Measurements from ENCODE around the gene SLIT3. TPM values are rescaled to one million over a fixed set of nuclear protein-coding genes. Genes with fewer than 3 reads are reported as not detected.

SLIT3 gene
- total and polyA plus RNA-seq, 2 donors (not counting 3 experiments of a cell fraction or from before 2014, with no cell fraction given): 0.90 to 1.0 TPM

DNA sequence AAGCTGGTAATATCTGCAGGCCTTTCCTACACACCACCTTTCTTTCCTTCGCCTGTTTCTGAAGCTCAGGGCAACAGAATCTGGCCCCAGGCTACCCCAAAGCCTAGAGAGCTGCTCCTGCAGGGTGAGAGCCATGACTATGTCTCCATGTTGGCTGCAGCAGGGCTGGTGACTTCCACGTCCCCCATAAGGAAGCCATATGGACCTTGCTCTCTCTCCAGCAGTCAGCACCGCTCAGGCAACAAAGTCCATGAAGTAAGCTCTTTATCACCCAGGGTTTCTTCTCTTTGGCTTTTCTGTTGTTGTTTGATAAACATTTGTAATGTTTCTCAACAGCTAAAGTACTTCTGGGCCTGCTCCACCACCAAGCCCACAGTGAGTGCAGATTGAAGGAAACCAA lies 125.2 kb downstream of the SLIT3 start:
- POLR2A ChIA-PET: no interaction called here
- Histone ChIP-seq H3K27me3 (ENCODE audit: control insufficient read depth in 2 of 2, insufficient read depth in 2 of 2, low read length in 2 of 2) (no peaks in the 10 kb centered on the region), H3K9me3 (replicated peaks; ENCODE audit: control insufficient read depth, insufficient read depth, low read length) (no peaks in the 10 kb centered on the region), H3K4me2 (ENCODE audit: insufficient read depth, low read length) (no peak overlapping the region), H3K27ac (ENCODE audit: insufficient read depth, low read depth, low read length) (no peak overlapping the region), H2AFZ (ENCODE audit: low read depth, low read length) (no peak overlapping the region), H3K9ac (replicated peaks; ENCODE audit: extremely low read depth, insufficient read depth, low read length) (no peak overlapping the region), H3K4me3 (replicated peaks in 1 of 3; ENCODE audit: insufficient read depth in 1 of 3, low read depth in 1 of 3, low read length in 3 of 3) (no peak overlapping the region), H3K9me1 (replicated peaks; ENCODE audit: control insufficient read depth, extremely low read depth, insufficient read depth, low read length) (no peaks in the 10 kb centered on the region), H3K36me3 (ENCODE audit: control insufficient read depth in 2 of 2, extremely low read depth in 1 of 2, insufficient read depth in 2 of 2, low read length in 2 of 2) (no peaks in the 10 kb centered on the region), H3K79me2 (ENCODE audit: control insufficient read depth, insufficient read depth, low read length) (no peaks in the 10 kb centered on the region), H4K20me1 (replicated peaks; ENCODE audit: control insufficient read depth, extremely low read depth, insufficient read depth, low read length) (no peaks in the 10 kb centered on the region), H3K4me1 (ENCODE audit: control insufficient read depth, extremely low read depth, insufficient read depth, low read length) (no peaks in the 10 kb centered on the region)
- intact Hi-C loops (cut with micrococcal nuclease) (no loop called here), dilution Hi-C loops (cut with MboI; ENCODE audit: extremely low pct_ligation_motif_present, low sequenced_read_pairs) (no loop called here)
- DNase-seq (ENCODE audit: low read depth, low spot score): no peak
- TF ChIP-seq JUN (IDR thresholded peaks at IDR 0.05; ENCODE audit: borderline replicate concordance, insufficient read depth, insufficient read length, low read depth) (no peak), POLR2AphosphoS5 (IDR thresholded peaks at IDR 0.05; ENCODE audit: insufficient read depth, low read depth, low read length) (no peak), EZH2 (IDR thresholded peaks at IDR 0.05; ENCODE audit: borderline replicate concordance, low read depth, low read length, severe bottlenecking) (no peak), POLR2A (IDR thresholded peaks at IDR 0.05; ENCODE audit: low read depth, low read length) (no peak), GATA2 (IDR thresholded peaks at IDR 0.05; ENCODE audit: insufficient read depth, insufficient read length, low read depth, low read length) (no peak), MYC (IDR thresholded peaks at IDR 0.05; ENCODE audit: low read depth, low read length) (no peak), FOS (IDR thresholded peaks at IDR 0.05; ENCODE audit: borderline replicate concordance, insufficient read depth, low read length) (no peak)
- TF ChIP-seq, protein P1, sequence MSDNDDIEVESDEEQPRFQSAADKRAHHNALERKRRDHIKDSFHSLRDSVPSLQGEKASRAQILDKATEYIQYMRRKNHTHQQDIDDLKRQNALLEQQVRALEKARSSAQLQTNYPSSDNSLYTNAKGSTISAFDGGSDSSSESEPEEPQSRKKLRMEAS (IDR thresholded peaks at IDR 0.05; ENCODE audit: insufficient read depth, insufficient read length): no peak
- TF ChIP-seq, protein P2, sequence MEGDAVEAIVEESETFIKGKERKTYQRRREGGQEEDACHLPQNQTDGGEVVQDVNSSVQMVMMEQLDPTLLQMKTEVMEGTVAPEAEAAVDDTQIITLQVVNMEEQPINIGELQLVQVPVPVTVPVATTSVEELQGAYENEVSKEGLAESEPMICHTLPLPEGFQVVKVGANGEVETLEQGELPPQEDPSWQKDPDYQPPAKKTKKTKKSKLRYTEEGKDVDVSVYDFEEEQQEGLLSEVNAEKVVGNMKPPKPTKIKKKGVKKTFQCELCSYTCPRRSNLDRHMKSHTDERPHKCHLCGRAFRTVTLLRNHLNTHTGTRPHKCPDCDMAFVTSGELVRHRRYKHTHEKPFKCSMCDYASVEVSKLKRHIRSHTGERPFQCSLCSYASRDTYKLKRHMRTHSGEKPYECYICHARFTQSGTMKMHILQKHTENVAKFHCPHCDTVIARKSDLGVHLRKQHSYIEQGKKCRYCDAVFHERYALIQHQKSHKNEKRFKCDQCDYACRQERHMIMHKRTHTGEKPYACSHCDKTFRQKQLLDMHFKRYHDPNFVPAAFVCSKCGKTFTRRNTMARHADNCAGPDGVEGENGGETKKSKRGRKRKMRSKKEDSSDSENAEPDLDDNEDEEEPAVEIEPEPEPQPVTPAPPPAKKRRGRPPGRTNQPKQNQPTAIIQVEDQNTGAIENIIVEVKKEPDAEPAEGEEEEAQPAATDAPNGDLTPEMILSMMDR (IDR thresholded peaks at IDR 0.05; ENCODE audit: extremely low read depth in 1 of 2, insufficient read depth in 1 of 2, low read depth in 1 of 2, low read length in 2 of 2): no peak
- no peak for FAIRE-seq
- CTCF ChIA-PET: no interaction called here
- BruUV-seq (replicated peaks): no TSS peak
